ENCODE results near the gene OR2T6. TPM values are rescaled to one million over a fixed set of nuclear protein-coding genes. Genes with fewer than 3 reads are reported as not detected.

Gene OR2T6
- total and polyA plus RNA-seq, 12 donors, result not detected

GRCh38 chr1:248361121-248361715 lies 14.3 kb upstream of the OR2T6 start, which contains the start of gene OR2T4:
TSS of gene OR2T4 (plus strand) at chr1:248361665. CDS start at chr1:248361665, 0 bp downstream.
- intact Hi-C loops (cut with DNase I), result no loop called here
- Histone ChIP-seq H3K27me3 (peaks cover 0 to 9% (median 0%) of the 10 kb centered on the region in 7 donors), H3K4me3 (no peak within 1 kb of the TSS), H3K27ac (no peak within 1 kb of the TSS), H3K36me3 (no peaks in the 10 kb centered on the region), H3K9me3 (peaks cover 0 to 24% (median 7%) of the 10 kb centered on the region in 11 donors), H3K4me1 (no peaks in the 10 kb centered on the region)
- no peak for ATAC-seq
- no peak for TF ChIP-seq CTCF (IDR thresholded peaks at IDR 0.05)
- DNase-seq, result no peak
- 24 to 50% methylated on average over 3 of the region's 3 CpGs for WGBS, 2 donors

- ATAC-seq, result no peak
- Histone ChIP-seq H3K27me3 (no peaks in the 10 kb centered on the region), H3K4me3 (no peak overlapping the region), H3K4me1 (no peaks in the 10 kb centered on the region), H3K9me3 (peaks cover 0 to 35% (median 10%) of the 10 kb centered on the region in 11 donors), H3K36me3 (no peaks in the 10 kb centered on the region), H3K27ac (no peak overlapping the region)
- TF ChIP-seq CTCF (IDR thresholded peaks at IDR 0.05), result no peak
- intact Hi-C loops (cut with DNase I), result no loop called here
- no peak for DNase-seq
These were observed 8.9 kb upstream of the OR2T6 start for GRCh38 chr1:248366609-248367008.

GRCh38 chr1:248372394-248372793 lies 3.2 kb upstream of the OR2T6 start:
- no peak for TF ChIP-seq CTCF (IDR thresholded peaks at IDR 0.05)
- intact Hi-C loops (cut with DNase I), result no loop called here
- ATAC-seq, result no peak
- DNase-seq, result no peak
- H3K36me3 ChIP-seq, result no peaks in the 10 kb centered on the region
- 67 to 74% methylated on average over 5 of the region's 5 CpGs for WGBS, 2 donors
- peaks cover 0 to 18% (median 0%) of the 10 kb centered on the region in 11 donors for H3K9me3 ChIP-seq
- H3K27me3 ChIP-seq, result no peaks in the 10 kb centered on the region
- H3K4me3 ChIP-seq, result no peak overlapping the region
- H3K4me1 ChIP-seq, result no peaks in the 10 kb centered on the region
- H3K27ac ChIP-seq, result no peak overlapping the region

- DNase-seq (no peak), ATAC-seq (no peak)
- no peaks in the 10 kb centered on the region for H3K4me1 ChIP-seq
- H3K27ac ChIP-seq, result no peak overlapping the region
- H3K27me3 ChIP-seq, result no peaks in the 10 kb centered on the region
- H3K9me3 ChIP-seq, result peaks cover 0 to 18% (median 0%) of the 10 kb centered on the region in 11 donors
- H3K4me3 ChIP-seq, result no peak overlapping the region
- 70 to 73% methylated on average over 4 of the region's 4 CpGs for WGBS, 2 donors
- intact Hi-C loops (cut with DNase I), result no loop called here
- no peaks in the 10 kb centered on the region for H3K36me3 ChIP-seq
- no peak for TF ChIP-seq CTCF (IDR thresholded peaks at IDR 0.05)
These were observed 1.8 kb upstream of the OR2T6 start for GRCh38 chr1:248373761-248374160.
